SU-DHL-6 (cell line): ENCODE data around the gene HCST.

Source experiments
- CTCF ChIP-seq: fragments of 200-600 bp; sonication (generic); IDR thresholded peaks from one replicate; pipeline ENCODE4 v1.5.1; 2017; ENCODE audit warnings: antibody characterized with exemption, mild to moderate bottlenecking, low read length, moderate library complexity; ENCODE audit not compliant: insufficient read depth, poor library complexity, severe bottlenecking
- EZH2phosphoT487 ChIP-seq: fragments of 200-600 bp; sonication (generic), shearing (Covaris generic); conservative IDR thresholded peaks from 2 replicates; pipeline ENCODE4 v1.6.1; 2018; ENCODE audit warnings: mild to moderate bottlenecking, antibody characterized with exemption, low read length, moderate library complexity, mixed read lengths

DNA sequence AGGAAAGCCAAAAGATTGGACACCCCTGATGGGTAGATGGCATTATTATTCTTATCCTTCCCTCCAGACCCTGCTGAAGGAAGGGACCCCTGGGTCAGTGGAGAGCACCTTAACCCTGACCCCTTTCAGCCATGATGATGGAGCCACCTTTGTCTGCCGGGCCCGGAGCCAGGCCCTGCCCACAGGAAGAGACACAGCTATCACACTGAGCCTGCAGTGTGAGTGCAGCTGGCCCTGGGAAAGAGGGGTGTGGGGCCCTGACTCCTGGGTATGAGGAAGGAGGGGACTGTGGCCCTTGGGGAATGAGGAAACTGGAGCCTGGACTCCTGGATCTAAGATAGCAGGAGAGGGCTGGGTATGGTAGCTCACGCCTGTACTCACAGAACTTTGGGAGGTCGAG lies 42.9 kb upstream of the HCST start:
- TF ChIP-seq CTCF (no peak), EZH2phosphoT487 (no peak)
